ENCODE measurements around the gene NPIPA7. TPM values are rescaled to one million over a fixed set of nuclear protein-coding genes. Genes with fewer than 3 reads are reported as not detected.
"Not testable (repeated sequence)": the region's sequence is repeated elsewhere in the genome, so short reads cannot be mapped to it uniquely, and the experiment has no call there.

NPIPA7 gene

GRCh38 chr16:16431135-16431534 is 52.2 kb downstream of the NPIPA7 start:
- not testable (repeated sequence) for H3K27ac ChIP-seq (replicated peaks; ENCODE audit: low read length); H2BK120ac ChIP-seq (ENCODE audit: low read depth, low read length); H3K14ac ChIP-seq (ENCODE audit: low read length)

GRCh38 chr16:16434711-16435110 is 55.8 kb downstream of the NPIPA7 start:
- not testable (repeated sequence) for H3K14ac ChIP-seq (ENCODE audit: low read length); H3K9ac ChIP-seq (ENCODE audit: low read depth, low read length, poor library complexity); H2BK12ac ChIP-seq (ENCODE audit: low read length); H3K4ac ChIP-seq (ENCODE audit: low read length); H3K4me2 ChIP-seq (ENCODE audit: insufficient read depth, low read length, poor library complexity, severe bottlenecking); H3K4me3 ChIP-seq (ENCODE audit: low read length in 2 of 2); H3K79me1 ChIP-seq (ENCODE audit: low read depth, low read length); H2BK120ac ChIP-seq (ENCODE audit: low read depth, low read length); H3K4me1 ChIP-seq (ENCODE audit: control insufficient read depth in 2 of 2, insufficient read depth in 1 of 2, low read depth in 1 of 2, low read length in 2 of 2); H3K18ac ChIP-seq (ENCODE audit: low read length); DNase-seq (ENCODE audit: low spot score); H3K27ac ChIP-seq (replicated peaks; ENCODE audit: low read length); H3K27me3 ChIP-seq (ENCODE audit: control insufficient read depth in 3 of 3, insufficient read depth in 3 of 3, low read depth in 1 of 3, low read length in 3 of 3); H4K91ac ChIP-seq (ENCODE audit: low read depth, low read length, poor library complexity); H2AFZ ChIP-seq (ENCODE audit: low read length); H3K36me3 ChIP-seq (replicated peaks in 1 of 2; ENCODE audit: control insufficient read depth in 2 of 2, insufficient read depth in 2 of 2, low read length in 2 of 2); H4K8ac ChIP-seq (ENCODE audit: low read depth, low read length); H2AK5ac ChIP-seq (ENCODE audit: low read depth, low read length); H3K9me3 ChIP-seq (replicated peaks in 1 of 2; ENCODE audit: control insufficient read depth in 2 of 2, insufficient read depth in 1 of 2, low read depth in 1 of 2, low read length in 2 of 2); H2BK5ac ChIP-seq (ENCODE audit: low read length); H2BK15ac ChIP-seq (ENCODE audit: low read length); H3K23ac ChIP-seq (ENCODE audit: low read depth, low read length, poor library complexity)
- WGBS, 2 donors (ENCODE audit: extremely low coverage in 2 of 2, insufficient read length in 2 of 2, insufficient replicate concordance in 1 of 2), result no CpG with 5 or more reads among the region's 3 CpGs

More at GRCh38 chr16:16431135-16431534, 52.2 kb downstream of the NPIPA7 start:
- not testable (repeated sequence) for H3K36me3 ChIP-seq (replicated peaks in 1 of 2; ENCODE audit: control insufficient read depth in 2 of 2, insufficient read depth in 2 of 2, low read length in 2 of 2); H4K8ac ChIP-seq (ENCODE audit: low read depth, low read length); H3K4me2 ChIP-seq (ENCODE audit: insufficient read depth, low read length, poor library complexity, severe bottlenecking); H3K18ac ChIP-seq (ENCODE audit: low read length); H2BK5ac ChIP-seq (ENCODE audit: low read length); H2AK5ac ChIP-seq (ENCODE audit: low read depth, low read length); H3K4me3 ChIP-seq (ENCODE audit: low read length in 2 of 2); H3K4me1 ChIP-seq (ENCODE audit: control insufficient read depth in 2 of 2, insufficient read depth in 1 of 2, low read depth in 1 of 2, low read length in 2 of 2); H3K27me3 ChIP-seq (ENCODE audit: control insufficient read depth in 3 of 3, insufficient read depth in 3 of 3, low read depth in 1 of 3, low read length in 3 of 3); H3K79me1 ChIP-seq (ENCODE audit: low read depth, low read length); H3K4ac ChIP-seq (ENCODE audit: low read length); DNase-seq (ENCODE audit: low spot score); H3K9ac ChIP-seq (ENCODE audit: low read depth, low read length, poor library complexity); H2BK12ac ChIP-seq (ENCODE audit: low read length); H2BK15ac ChIP-seq (ENCODE audit: low read length); H2AFZ ChIP-seq (ENCODE audit: low read length); H4K91ac ChIP-seq (ENCODE audit: low read depth, low read length, poor library complexity); H3K23ac ChIP-seq (ENCODE audit: low read depth, low read length, poor library complexity); H3K9me3 ChIP-seq (replicated peaks in 1 of 2; ENCODE audit: control insufficient read depth in 2 of 2, insufficient read depth in 1 of 2, low read depth in 1 of 2, low read length in 2 of 2)
- WGBS, 2 donors (ENCODE audit: extremely low coverage in 2 of 2, insufficient read length in 2 of 2, insufficient replicate concordance in 1 of 2), result no CpG with 5 or more reads among the region's 3 CpGs

- H3K4me1 ChIP-seq (ENCODE audit: control insufficient read depth in 2 of 2, insufficient read depth in 1 of 2, low read depth in 1 of 2, low read length in 2 of 2); H3K27me3 ChIP-seq (ENCODE audit: control insufficient read depth in 3 of 3, insufficient read depth in 3 of 3, low read depth in 1 of 3, low read length in 3 of 3); H3K4ac ChIP-seq (ENCODE audit: low read length); H2BK15ac ChIP-seq (ENCODE audit: low read length); H3K4me3 ChIP-seq (ENCODE audit: low read length in 2 of 2); H3K9me3 ChIP-seq (replicated peaks in 1 of 2; ENCODE audit: control insufficient read depth in 2 of 2, insufficient read depth in 1 of 2, low read depth in 1 of 2, low read length in 2 of 2); DNase-seq (ENCODE audit: low spot score); H3K23ac ChIP-seq (ENCODE audit: low read depth, low read length, poor library complexity); H4K8ac ChIP-seq (ENCODE audit: low read depth, low read length); H3K4me2 ChIP-seq (ENCODE audit: insufficient read depth, low read length, poor library complexity, severe bottlenecking); H4K91ac ChIP-seq (ENCODE audit: low read depth, low read length, poor library complexity); H3K27ac ChIP-seq (replicated peaks; ENCODE audit: low read length); H2BK5ac ChIP-seq (ENCODE audit: low read length); H2AFZ ChIP-seq (ENCODE audit: low read length); H3K36me3 ChIP-seq (replicated peaks in 1 of 2; ENCODE audit: control insufficient read depth in 2 of 2, insufficient read depth in 2 of 2, low read length in 2 of 2); H2BK12ac ChIP-seq (ENCODE audit: low read length); H3K18ac ChIP-seq (ENCODE audit: low read length); H2BK120ac ChIP-seq (ENCODE audit: low read depth, low read length); H2AK5ac ChIP-seq (ENCODE audit: low read depth, low read length); H3K9ac ChIP-seq (ENCODE audit: low read depth, low read length, poor library complexity); H3K14ac ChIP-seq (ENCODE audit: low read length); H3K79me1 ChIP-seq (ENCODE audit: low read depth, low read length): not testable (repeated sequence)
- no CpG with 5 or more reads among the region's 2 CpGs for WGBS, 2 donors (ENCODE audit: extremely low coverage in 2 of 2, insufficient read length in 2 of 2, insufficient replicate concordance in 1 of 2)
These were observed 62.5 kb downstream of the NPIPA7 start for GRCh38 chr16:16441401-16441800.

Small RNA genes lying within 50 kb of the gene (small RNA-seq; reads per million reads assigned to genes)
- not detected for gene AC138969.3 (ENCODE audit: insufficient read depth)
- gene MIR6511A3 (ENCODE audit: insufficient read depth), result not detected
- gene MIR6770-2 (ENCODE audit: insufficient read depth), result not detected
